SH-SY5Y (cell line): Measurements from ENCODE around the gene OPN4.

Experiments
- GATA2 ChIP-seq: IDR thresholded peaks from 2 replicates; pipeline ENCODE4 v1.6.1; 2011; ENCODE audit warnings: mild to moderate bottlenecking, low read depth, low read length
- GATA3 ChIP-seq: IDR thresholded peaks from 2 replicates; pipeline ENCODE4 v1.6.1; 2011; ENCODE audit warnings: low read depth, mild to moderate bottlenecking, low read length, moderate library complexity

DNA sequence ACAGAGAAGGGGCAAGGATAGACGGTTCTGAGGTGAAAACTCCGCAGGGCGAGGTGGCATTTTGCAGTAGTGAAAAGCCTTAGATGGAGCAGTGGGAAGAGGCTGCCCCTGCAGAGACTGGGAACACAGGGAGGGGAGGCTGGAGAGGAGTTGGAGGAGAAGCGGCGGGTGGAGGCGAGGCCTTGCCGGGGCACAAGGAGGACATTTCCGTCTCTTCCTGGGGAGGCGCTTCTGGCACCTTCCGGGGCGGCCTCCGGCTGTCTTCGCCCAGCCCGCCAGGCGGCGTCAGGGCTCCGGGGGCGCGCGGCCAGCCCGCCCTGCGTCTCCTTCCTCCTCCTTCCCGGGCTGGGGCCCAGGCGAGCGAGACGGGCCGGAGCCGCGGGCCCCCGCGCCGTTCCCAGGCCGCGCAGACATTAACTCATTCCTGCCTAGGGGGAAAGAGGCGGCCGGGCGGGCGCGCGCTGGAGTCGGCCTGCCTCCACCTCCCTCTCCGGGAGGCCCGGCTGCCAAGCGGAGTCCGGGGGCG, 56.7 kb downstream of the OPN4 start:
- no peak for TF ChIP-seq GATA2
- TF ChIP-seq GATA3 = no peak
